Activated CD4-positive, CD25-positive, alpha-beta regulatory T cell treated with anti-CD3 and anti-CD28 coated beads, Interleukin-2, amount 50 U/mL, for 24 hours (primary cell): ENCODE data around the gene NABP1.
A peak's percentile ranks its signal among the peaks of the same experiment; 100 is the strongest.

Experiments used
- ATAC-seq, 2 donors: fragments of 150-1000 bp; cut with Tn5 transposase; one replicate each; pipeline ENCODE4 v1.10.0; 2021; ENCODE audit warnings: mild to moderate bottlenecking in 1 of 2, moderate library complexity in 1 of 2

Gene NABP1

GRCh38 chr2:191686066-191686465 lies 8.1 kb downstream of the NABP1 start:
- ATAC-seq: no peak

GRCh38 chr2:191686729-191687128 lies 8.8 kb downstream of the NABP1 start:
- ATAC-seq: no peak

GRCh38 chr2:191687867-191688266 lies 9.9 kb downstream of the NABP1 start:
- no peak for ATAC-seq

GRCh38 chr2:191688934-191689695 lies 11.2 kb downstream of the NABP1 start:
- ATAC-seq: peak; percentile 29 to 30

GRCh38 chr2:191690327-191690726 lies 12.4 kb downstream of the NABP1 start:
- no peak for ATAC-seq

- ATAC-seq: peak; percentile 57 to 58
Measured at GRCh38 chr2:191691016-191691735, 13.2 kb downstream of the NABP1 start.

- no peak for ATAC-seq
Measured at GRCh38 chr2:191691898-191692297, 14.0 kb downstream of the NABP1 start.

GRCh38 chr2:191692502-191693115 lies 14.7 kb downstream of the NABP1 start:
- no peak for ATAC-seq

- ATAC-seq: no peak
Measured at GRCh38 chr2:191693166-191693565, 15.2 kb downstream of the NABP1 start.

- peak; percentile 55 to 58 for ATAC-seq
Measured at GRCh38 chr2:191693778-191694177, 15.8 kb downstream of the NABP1 start.

GRCh38 chr2:191696001-191696400 lies 18.1 kb downstream of the NABP1 start:
- ATAC-seq: no peak

GRCh38 chr2:191696966-191697365 lies 19.0 kb downstream of the NABP1 start:
- ATAC-seq: no peak

- no peak for ATAC-seq
Measured at GRCh38 chr2:191697870-191698269, 19.9 kb downstream of the NABP1 start.

GRCh38 chr2:191699341-191699945 lies 21.5 kb downstream of the NABP1 start:
- no peak for ATAC-seq

GRCh38 chr2:191701029-191701428 lies 23.1 kb downstream of the NABP1 start:
- no peak for ATAC-seq

- no peak for ATAC-seq
Measured at GRCh38 chr2:191701696-191702095, 23.8 kb downstream of the NABP1 start.

GRCh38 chr2:191703079-191703725 lies 25.3 kb downstream of the NABP1 start:
- no peak for ATAC-seq

GRCh38 chr2:191705084-191705483 lies 27.1 kb downstream of the NABP1 start:
- ATAC-seq: no peak

- no peak for ATAC-seq
Measured at GRCh38 chr2:191705701-191706100, 27.8 kb downstream of the NABP1 start.

- no peak for ATAC-seq
Measured at GRCh38 chr2:191706791-191707190, 28.9 kb downstream of the NABP1 start.

GRCh38 chr2:191707542-191707941 lies 29.6 kb downstream of the NABP1 start:
- no peak for ATAC-seq

GRCh38 chr2:191710411-191710900 lies 32.5 kb downstream of the NABP1 start:
- no peak for ATAC-seq

- ATAC-seq: no peak
Measured at GRCh38 chr2:191711621-191712020, 33.7 kb downstream of the NABP1 start.
